Lower leg skin (tissue), 3 donors: ENCODE measurements around the gene RASD2.

ENCODE experiments used
- POLR2A ChIP-seq, 2 donors: fragments of 450-650 bp; IDR thresholded peaks; one replicate each; pipeline ENCODE4 v1.6.1; 2016 to 2017; ENCODE audit warnings: antibody characterized with exemption in 2 of 2, mild to moderate bottlenecking in 1 of 2, moderate library complexity in 1 of 2
- TF ChIP-seq, protein P1 (sequence below), 3 donors: fragments of 450-650 bp; IDR thresholded peaks; one replicate each; pipeline ENCODE4 v1.5.1; 2016; ENCODE audit warnings: antibody characterized with exemption in 3 of 3, mild to moderate bottlenecking in 3 of 3, moderate library complexity in 2 of 3

GRCh38 chr22:35531676-35532075 lies 9.0 kb upstream of the RASD2 start:
- TF ChIP-seq, protein P1, sequence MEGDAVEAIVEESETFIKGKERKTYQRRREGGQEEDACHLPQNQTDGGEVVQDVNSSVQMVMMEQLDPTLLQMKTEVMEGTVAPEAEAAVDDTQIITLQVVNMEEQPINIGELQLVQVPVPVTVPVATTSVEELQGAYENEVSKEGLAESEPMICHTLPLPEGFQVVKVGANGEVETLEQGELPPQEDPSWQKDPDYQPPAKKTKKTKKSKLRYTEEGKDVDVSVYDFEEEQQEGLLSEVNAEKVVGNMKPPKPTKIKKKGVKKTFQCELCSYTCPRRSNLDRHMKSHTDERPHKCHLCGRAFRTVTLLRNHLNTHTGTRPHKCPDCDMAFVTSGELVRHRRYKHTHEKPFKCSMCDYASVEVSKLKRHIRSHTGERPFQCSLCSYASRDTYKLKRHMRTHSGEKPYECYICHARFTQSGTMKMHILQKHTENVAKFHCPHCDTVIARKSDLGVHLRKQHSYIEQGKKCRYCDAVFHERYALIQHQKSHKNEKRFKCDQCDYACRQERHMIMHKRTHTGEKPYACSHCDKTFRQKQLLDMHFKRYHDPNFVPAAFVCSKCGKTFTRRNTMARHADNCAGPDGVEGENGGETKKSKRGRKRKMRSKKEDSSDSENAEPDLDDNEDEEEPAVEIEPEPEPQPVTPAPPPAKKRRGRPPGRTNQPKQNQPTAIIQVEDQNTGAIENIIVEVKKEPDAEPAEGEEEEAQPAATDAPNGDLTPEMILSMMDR (IDR thresholded peaks at IDR 0.05) = no peak
- TF ChIP-seq POLR2A (IDR thresholded peaks at IDR 0.05) = no peak
